Natural killer cell treated with Interleukin-12 subunit alpha and Interleukin-12 subunit beta and Interleukin-15 and Interleukin-18, amount 100 ng/mL, for 72 hours (primary cell): ENCODE data around the gene VRK1. TPM values are rescaled to one million over a fixed set of nuclear protein-coding genes. Genes with fewer than 3 reads are reported as not detected.
"Not testable (repeated sequence)": the region's sequence is repeated elsewhere in the genome, so short reads cannot be mapped to it uniquely, and the experiment has no call there.

ENCODE experiments used
- ATAC-seq, 2 donors: fragments of 150-1000 bp; cut with Tn5 transposase in 1 of 2; sonication (Bioruptor Pico), chemical (Tn5 transposase) in 1 of 2; 2 replicates each; pipeline ENCODE4 v1.10.0; 2021
- DNase-seq: peaks from one replicate; pipeline ENCODE4 v3.0.0; 2022; ENCODE audit warnings: low spot score
- H3K27ac Mint-ChIP-seq, 2 donors: 1 replicate in 1 of 2; 2 replicates in 1 of 2; pipeline ENCODE4 v1.8.0; 2022; ENCODE audit warnings: mixed read lengths in 2 of 2, mild to moderate bottlenecking in 1 of 2, moderate library complexity in 1 of 2
- H3K27me3 Mint-ChIP-seq, 2 donors: 1 replicate in 1 of 2; 2 replicates in 1 of 2; pipeline ENCODE4 v1.8.0; 2022; ENCODE audit warnings: mixed read lengths in 2 of 2
- H3K36me3 Mint-ChIP-seq: one replicate; pipeline ENCODE4 v1.8.0; 2022; ENCODE audit warnings: mixed read lengths
- H3K4me1 Mint-ChIP-seq, 2 donors: 1 replicate in 1 of 2; 2 replicates in 1 of 2; pipeline ENCODE4 v1.8.0; 2022; ENCODE audit warnings: low read depth in 2 of 2, mixed read lengths in 2 of 2, mild to moderate bottlenecking in 1 of 2
- H3K4me3 Mint-ChIP-seq: one replicate; pipeline ENCODE4 v1.8.0; 2022; ENCODE audit warnings: mixed read lengths
- H3K9me3 Mint-ChIP-seq: 2 replicates; pipeline ENCODE4 v1.8.0; 2022; ENCODE audit warnings: mixed read lengths
- total RNA-seq, 2 donors: library from RNA; stranded (reverse); gene quantifications; one replicate each; pipeline ENCODE4 v1.2.3, GENCODE V29; 2022

VRK1 gene
- total RNA-seq, 2 donors from 2014 or later: 39.9 to 79.3 TPM

GRCh38 chr14:96848011-96848410, 50.8 kb downstream of the VRK1 start:
- ATAC-seq: no peak
- Mint-ChIP-seq H3K4me1 (peaks cover 0 to 3% of the 10 kb centered on the region in 2 donors), H3K9me3 (no peaks in the 10 kb centered on the region), H3K4me3 (no peak overlapping the region), H3K27me3 (no peaks in the 10 kb centered on the region), H3K27ac (no peak overlapping the region), H3K36me3 (peaks cover 11% of the 10 kb centered on the region)
- no peak for DNase-seq

GRCh38 chr14:96849733-96850132, 52.6 kb downstream of the VRK1 start:
- peaks cover 0 to 3% of the 10 kb centered on the region in 2 donors for H3K4me1 Mint-ChIP-seq
- H3K27ac Mint-ChIP-seq: no peak overlapping the region
- no peaks in the 10 kb centered on the region for H3K27me3 Mint-ChIP-seq
- no peaks in the 10 kb centered on the region for H3K9me3 Mint-ChIP-seq
- H3K36me3 Mint-ChIP-seq: peaks cover 11% of the 10 kb centered on the region
- no peak for DNase-seq
- ATAC-seq: no peak
- no peak overlapping the region for H3K4me3 Mint-ChIP-seq

GRCh38 chr14:96851694-96852381, 54.7 kb downstream of the VRK1 start:
- no peak for ATAC-seq
- no peak overlapping the region for H3K4me3 Mint-ChIP-seq
- peak overlapping the region in 1 of 2 donors; percentile 26 for H3K27ac Mint-ChIP-seq

GRCh38 chr14:96852823-96853422, 55.7 kb downstream of the VRK1 start:
- H3K27me3 Mint-ChIP-seq: no peaks in the 10 kb centered on the region
- H3K4me3 Mint-ChIP-seq: no peak overlapping the region
- ATAC-seq (no peak), DNase-seq (no peak)
- H3K27ac Mint-ChIP-seq: no peak overlapping the region
- H3K9me3 Mint-ChIP-seq: no peaks in the 10 kb centered on the region
- peaks cover 0 to 3% of the 10 kb centered on the region in 2 donors for H3K4me1 Mint-ChIP-seq
- H3K36me3 Mint-ChIP-seq: peaks cover 11% of the 10 kb centered on the region

More at GRCh38 chr14:96851694-96852381, 54.7 kb downstream of the VRK1 start:
- Mint-ChIP-seq H3K27me3 (no peaks in the 10 kb centered on the region), H3K4me1 (peaks cover 0 to 3% of the 10 kb centered on the region in 2 donors), H3K36me3 (peaks cover 11% of the 10 kb centered on the region), H3K9me3 (no peaks in the 10 kb centered on the region)
- DNase-seq: no peak

GRCh38 chr14:96858643-96859042, 61.5 kb downstream of the VRK1 start:
- H3K36me3 Mint-ChIP-seq: peaks cover 16% of the 10 kb centered on the region
- no peak overlapping the region for H3K4me3 Mint-ChIP-seq
- H3K4me1 Mint-ChIP-seq: no peaks in the 10 kb centered on the region
- no peaks in the 10 kb centered on the region for H3K27me3 Mint-ChIP-seq
- no peak overlapping the region for H3K27ac Mint-ChIP-seq
- H3K9me3 Mint-ChIP-seq: no peaks in the 10 kb centered on the region
- ATAC-seq: no peak
- DNase-seq: no peak

- ATAC-seq (no peak), DNase-seq (no peak)
- no peak overlapping the region for H3K27ac Mint-ChIP-seq
- H3K36me3 Mint-ChIP-seq: peaks cover 34% of the 10 kb centered on the region
- H3K4me3 Mint-ChIP-seq: no peak overlapping the region
- no peaks in the 10 kb centered on the region for H3K27me3 Mint-ChIP-seq
- H3K4me1 Mint-ChIP-seq: no peaks in the 10 kb centered on the region
- H3K9me3 Mint-ChIP-seq: no peaks in the 10 kb centered on the region
Observed at GRCh38 chr14:96861568-96862310, 64.6 kb downstream of the VRK1 start.

- ATAC-seq: no peak
- no peak for DNase-seq
- Mint-ChIP-seq H3K4me3 (no peak overlapping the region), H3K27me3 (no peaks in the 10 kb centered on the region), H3K27ac (no peak overlapping the region), H3K36me3 (peaks cover 34% of the 10 kb centered on the region), H3K9me3 (no peaks in the 10 kb centered on the region), H3K4me1 (no peaks in the 10 kb centered on the region)
Observed at GRCh38 chr14:96863327-96863985, 66.3 kb downstream of the VRK1 start.

GRCh38 chr14:96863986-96864330, 66.8 kb downstream of the VRK1 start:
- no peak for ATAC-seq
- H3K4me1 Mint-ChIP-seq: no peaks in the 10 kb centered on the region
- no peak for DNase-seq
- H3K27me3 Mint-ChIP-seq: no peaks in the 10 kb centered on the region
- no peak overlapping the region for H3K27ac Mint-ChIP-seq
- H3K9me3 Mint-ChIP-seq: no peaks in the 10 kb centered on the region
- H3K4me3 Mint-ChIP-seq: no peak overlapping the region
- peaks cover 31% of the 10 kb centered on the region for H3K36me3 Mint-ChIP-seq

GRCh38 chr14:96867634-96868033, 70.5 kb downstream of the VRK1 start:
- ATAC-seq: no peak
- Mint-ChIP-seq H3K36me3 (peaks cover 28% of the 10 kb centered on the region), H3K27ac (no peak overlapping the region), H3K4me1 (no peaks in the 10 kb centered on the region), H3K4me3 (no peak overlapping the region), H3K9me3 (no peaks in the 10 kb centered on the region), H3K27me3 (no peaks in the 10 kb centered on the region)
- DNase-seq: no peak

GRCh38 chr14:96874127-96874526, 76.9 kb downstream of the VRK1 start:
- Mint-ChIP-seq H3K9me3 (no peaks in the 10 kb centered on the region), H3K4me1 (no peaks in the 10 kb centered on the region), H3K36me3 (peaks cover 8% of the 10 kb centered on the region), H3K27me3 (no peaks in the 10 kb centered on the region), H3K27ac (no peak overlapping the region), H3K4me3 (no peak overlapping the region)
- DNase-seq (no peak), ATAC-seq (no peak)

- DNase-seq (no peak), ATAC-seq (no peak)
- H3K27me3 Mint-ChIP-seq: no peaks in the 10 kb centered on the region
- no peak overlapping the region for H3K27ac Mint-ChIP-seq
- H3K36me3 Mint-ChIP-seq: peaks cover 19% of the 10 kb centered on the region
- no peaks in the 10 kb centered on the region for H3K4me1 Mint-ChIP-seq
- no peak overlapping the region for H3K4me3 Mint-ChIP-seq
- H3K9me3 Mint-ChIP-seq: no peaks in the 10 kb centered on the region
Observed at GRCh38 chr14:96876747-96877146, 79.6 kb downstream of the VRK1 start.

GRCh38 chr14:96881713-96882112, 84.5 kb downstream of the VRK1 start:
- Mint-ChIP-seq H3K9me3 (no peaks in the 10 kb centered on the region), H3K36me3 (peaks cover 24% of the 10 kb centered on the region), H3K4me1 (no peaks in the 10 kb centered on the region), H3K4me3 (no peak overlapping the region), H3K27me3 (no peaks in the 10 kb centered on the region), H3K27ac (no peak overlapping the region)
- no peak for DNase-seq
- ATAC-seq: no peak

- H3K4me1 Mint-ChIP-seq, H3K9me3 Mint-ChIP-seq, H3K4me3 Mint-ChIP-seq, DNase-seq, H3K27ac Mint-ChIP-seq, H3K27me3 Mint-ChIP-seq, ATAC-seq: not testable (repeated sequence)
- H3K36me3 Mint-ChIP-seq: peaks cover 19% of the 10 kb centered on the region
Observed at GRCh38 chr14:96883974-96884373, 86.8 kb downstream of the VRK1 start.

- Mint-ChIP-seq H3K27me3 (no peaks in the 10 kb centered on the region), H3K36me3 (peaks cover 5% of the 10 kb centered on the region), H3K9me3 (no peaks in the 10 kb centered on the region), H3K4me3 (no peak overlapping the region), H3K27ac (no peak overlapping the region), H3K4me1 (no peaks in the 10 kb centered on the region)
- ATAC-seq (no peak), DNase-seq (no peak)
Observed at GRCh38 chr14:96888158-96888557, 91.0 kb downstream of the VRK1 start.
